Neural cell (in vitro differentiated cells): ENCODE data around the gene ADK. TPM values are rescaled to one million over a fixed set of nuclear protein-coding genes. Genes with fewer than 3 reads are reported as not detected.

Experiments
- H2AFZ ChIP-seq: fragments of 200-600, 300-800 bp; sonication (generic), shearing (Covaris generic); 2 replicates; pipeline ENCODE4 v1.6.0; 2014; ENCODE audit warnings: low read depth, mild to moderate bottlenecking, antibody characterized with exemption, low read length, moderate library complexity
- H3F3A ChIP-seq: fragments of 200-600 bp; shearing (Covaris generic); 2 replicates; pipeline ENCODE4 v1.6.1; 2016; ENCODE audit warnings: mild to moderate bottlenecking, moderate library complexity, mixed read lengths, antibody characterized with exemption, low read length; ENCODE audit not compliant: insufficient read depth, poor library complexity, severe bottlenecking
- H3K27ac ChIP-seq: fragments of 200-600, 300-800 bp; sonication (generic), shearing (Covaris generic); 2 replicates; pipeline ENCODE4 v1.5.1; 2014; ENCODE audit warnings: mild to moderate bottlenecking, low read length, moderate library complexity
- H3K27me3 ChIP-seq: fragments of 300-800, 200-600 bp; sonication (generic), shearing (Covaris generic); 2 replicates; pipeline ENCODE4 v1.6.0; 2014; ENCODE audit warnings: mild to moderate bottlenecking, low read depth, low read length, moderate library complexity; ENCODE audit not compliant: insufficient read depth
- H3K36me3 ChIP-seq: fragments of 300-800, 200-600 bp; sonication (generic), shearing (Covaris generic); 2 replicates; pipeline ENCODE4 v1.5.1; 2014; ENCODE audit warnings: mild to moderate bottlenecking, antibody characterized with exemption, low read length, moderate library complexity; ENCODE audit not compliant: insufficient read depth
- H3K4me2 ChIP-seq: fragments of 300-800, 200-600 bp; sonication (generic), shearing (Covaris generic); 2 replicates; pipeline ENCODE4 v1.6.0; 2014; ENCODE audit warnings: mild to moderate bottlenecking, low read length
- H3K4me3 ChIP-seq: fragments of 300-800, 200-600 bp; sonication (generic), shearing (Covaris generic); 2 replicates; pipeline ENCODE4 v1.5.1; 2014; ENCODE audit warnings: mild to moderate bottlenecking, low read length, moderate library complexity
- H3K79me2 ChIP-seq: fragments of 200-600 bp; shearing (Covaris generic); replicated peaks from 2 replicates; pipeline ENCODE4 v1.6.0; 2014; ENCODE audit warnings: mild to moderate bottlenecking, low read length, moderate library complexity; ENCODE audit not compliant: insufficient read depth
- H3K9ac ChIP-seq: fragments of 300-800, 200-600 bp; sonication (generic), shearing (Covaris generic); 2 replicates; pipeline ENCODE4 v1.6.1; 2016; ENCODE audit warnings: mild to moderate bottlenecking, low read length, mixed read lengths
- H3K9me2 ChIP-seq: fragments of 200-600 bp; shearing (Covaris generic); 2 replicates; pipeline ENCODE4 v1.6.1; 2016; ENCODE audit warnings: mild to moderate bottlenecking, low read length, mixed read lengths; ENCODE audit not compliant: insufficient read depth
- H3K9me3 ChIP-seq: fragments of 200-600, 300-800 bp; sonication (generic), shearing (Covaris generic); 2 replicates; pipeline ENCODE4 v1.6.1; 2016; ENCODE audit warnings: mild to moderate bottlenecking, mixed run types, low read length, moderate library complexity, mixed read lengths
- H4K20me1 ChIP-seq: fragments of 200-600 bp; shearing (Covaris generic); 2 replicates; pipeline ENCODE4 v1.6.1; 2016; ENCODE audit warnings: mild to moderate bottlenecking, mixed run types; ENCODE audit not compliant: insufficient read depth
- CTCF ChIP-seq: fragments of 450-650 bp; IDR thresholded peaks from 2 replicates; pipeline ENCODE4 v1.5.1; 2014; ENCODE audit warnings: antibody characterized with exemption, mild to moderate bottlenecking, moderate library complexity; ENCODE audit not compliant: poor library complexity, severe bottlenecking
- EP300 ChIP-seq: fragments of 450-650 bp; conservative IDR thresholded peaks from 2 replicates; pipeline ENCODE4 v1.6.1; 2014; ENCODE audit warnings: antibody characterized with exemption, mild to moderate bottlenecking, moderate library complexity; ENCODE audit not compliant: poor library complexity, severe bottlenecking
- EZH2 ChIP-seq: fragments of 200-600, 300-800 bp; shearing (Covaris generic), sonication (generic); IDR thresholded peaks from 2 replicates; pipeline ENCODE4 v1.6.1; 2014; ENCODE audit warnings: antibody characterized with exemption, low read length, borderline replicate concordance, mild to moderate bottlenecking; ENCODE audit not compliant: insufficient read depth, poor library complexity, severe bottlenecking
- MXI1 ChIP-seq: fragments of 450-650 bp; conservative IDR thresholded peaks from 2 replicates; pipeline ENCODE4 v1.6.1; 2014; ENCODE audit warnings: antibody characterized with exemption, mild to moderate bottlenecking; ENCODE audit not compliant: poor library complexity, severe bottlenecking
- POLR2AphosphoS5 ChIP-seq: IDR thresholded peaks from 2 replicates; pipeline ENCODE4 v1.6.1; 2012
- RAD21 ChIP-seq: fragments of 450-650 bp; conservative IDR thresholded peaks from 2 replicates; pipeline ENCODE4 v1.6.1; 2014; ENCODE audit warnings: antibody characterized with exemption, mild to moderate bottlenecking, moderate library complexity
- REST ChIP-seq: IDR thresholded peaks from 2 replicates; pipeline ENCODE4 v1.6.1; 2012; ENCODE audit warnings: borderline replicate concordance
- SMC3 ChIP-seq: fragments of 450-650 bp; conservative IDR thresholded peaks from 2 replicates; pipeline ENCODE4 v1.6.1; 2014; ENCODE audit warnings: antibody characterized with exemption, mild to moderate bottlenecking, moderate library complexity; ENCODE audit not compliant: poor library complexity
- TAF1 ChIP-seq: IDR thresholded peaks from 2 replicates; pipeline ENCODE4 v1.6.1; 2012; ENCODE audit warnings: low read depth
- polyA plus RNA-seq: library from polyadenylated mRNA; depleted of rRNA; stranded (reverse); fragments of >200 nt; gene quantifications from 2 replicates; pipeline ENCODE4 v1.2.3, GENCODE V29; 2014

ADK gene
- polyA plus RNA-seq, 1 donor from 2014 or later = 19.5 TPM

- Histone ChIP-seq H3K27me3 (no peaks in the 10 kb centered on the region), H3F3A (no peaks in the 10 kb centered on the region), H3K9me3 (no peaks in the 10 kb centered on the region), H3K9ac (no peak overlapping the region), H3K4me2 (peak overlapping the region; percentile 31), H3K9me2 (no peaks in the 10 kb centered on the region), H3K27ac (peak overlapping the region; percentile 38), H3K79me2 (no peaks in the 10 kb centered on the region), H3K36me3 (no peaks in the 10 kb centered on the region), H3K4me3 (no peak overlapping the region), H4K20me1 (no peaks in the 10 kb centered on the region), H2AFZ (no peak overlapping the region)
- TF ChIP-seq REST = no peak
- TF ChIP-seq CTCF = no peak
- TF ChIP-seq SMC3 = no peak
- no peak for TF ChIP-seq EZH2
- TF ChIP-seq EP300 = no peak
- TF ChIP-seq RAD21 = no peak
- TF ChIP-seq MXI1 = no peak
- TF ChIP-seq POLR2AphosphoS5 = no peak
- no peak for TF ChIP-seq TAF1
Measured at GRCh38 chr10:74602576-74602975, 451.6 kb downstream of the ADK start.

DNA sequence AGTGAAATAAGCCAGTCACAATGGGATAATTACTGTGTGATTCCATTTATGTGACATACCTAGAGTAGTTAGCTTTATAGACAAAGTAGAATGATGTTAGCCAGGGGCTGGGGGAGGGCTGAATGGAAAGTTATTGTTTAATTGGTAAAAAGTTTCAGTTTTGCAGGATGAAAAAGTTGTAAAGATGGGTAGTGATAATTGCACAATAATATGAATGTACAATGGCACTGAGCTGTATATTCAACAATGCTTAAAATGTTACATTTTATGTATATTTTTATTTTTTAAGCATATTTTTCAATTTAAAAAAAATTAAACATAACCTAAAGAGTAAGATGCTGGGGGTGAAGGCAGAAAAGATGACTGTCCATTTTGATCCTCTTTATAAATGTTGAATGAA lies 459.3 kb downstream of the ADK start:
- no peaks in the 10 kb centered on the region for H3K9me3 ChIP-seq
- no peaks in the 10 kb centered on the region for H3K79me2 ChIP-seq
- H2AFZ ChIP-seq = no peak overlapping the region
- H3K9me2 ChIP-seq = no peaks in the 10 kb centered on the region
- TF ChIP-seq CTCF = no peak
- no peak for TF ChIP-seq REST
- TF ChIP-seq MXI1 = no peak
- no peak for TF ChIP-seq POLR2AphosphoS5
- no peak overlapping the region for H3K4me2 ChIP-seq
- H3K9ac ChIP-seq = no peak overlapping the region
- H3K27ac ChIP-seq = no peak overlapping the region
- no peaks in the 10 kb centered on the region for H3K36me3 ChIP-seq
- H3K4me3 ChIP-seq = no peak overlapping the region
- no peaks in the 10 kb centered on the region for H3K27me3 ChIP-seq
- no peaks in the 10 kb centered on the region for H3F3A ChIP-seq
- no peaks in the 10 kb centered on the region for H4K20me1 ChIP-seq
